Upper lobe of left lung (tissue), 6 donors: ENCODE results near the gene SUDS3. TPM values are rescaled to one million over a fixed set of nuclear protein-coding genes. Genes with fewer than 3 reads are reported as not detected.

Experiments used
- ATAC-seq, 2 donors: fragments of 200-7000 bp; cut with Tn5 transposase; one replicate each; pipeline ENCODE4 v1.9.1; 2022; ENCODE audit warnings: mild to moderate bottlenecking in 2 of 2, moderate library complexity in 2 of 2; ENCODE audit not compliant: low FRiP score in 2 of 2
- DNase-seq, 2 donors: peaks; one replicate each; pipeline ENCODE4 v3.0.0-alpha.2; 2019 to 2020
- H3K27ac ChIP-seq, 4 donors: fragments of 200-600 bp; sonication (generic); one replicate each; pipeline ENCODE4 v1.5.1; 2016 to 2019
- H3K27me3 ChIP-seq, 4 donors: fragments of 200-600 bp; sonication (generic); one replicate each; pipeline ENCODE4 v1.5.1; 2017 to 2019
- H3K36me3 ChIP-seq, 4 donors: fragments of 200-600 bp; sonication (generic); one replicate each; pipeline ENCODE4 v1.5.1; 2016 to 2019
- H3K4me1 ChIP-seq, 4 donors: fragments of 200-600 bp; sonication (generic); one replicate each; pipeline ENCODE4 v1.5.1; 2018 to 2019
- H3K4me3 ChIP-seq, 4 donors: fragments of 200-600 bp; sonication (generic); one replicate each; pipeline ENCODE4 v1.5.1; 2017 to 2019; ENCODE audit warnings: mild to moderate bottlenecking in 2 of 4, moderate library complexity in 1 of 4
- H3K9me3 ChIP-seq, 4 donors: fragments of 200-600 bp; sonication (generic); one replicate each; pipeline ENCODE4 v1.5.1; 2018 to 2019
- EP300 ChIP-seq, 4 donors: sonication (generic); formaldehyde crosslinking; IDR thresholded peaks; one replicate each; pipeline ENCODE4 v1.5.1; 2017; ENCODE audit warnings: antibody characterized with exemption in 4 of 4, control low read depth in 2 of 4
- POLR2A ChIP-seq, 4 donors: fragments of 450-650 bp; IDR thresholded peaks; one replicate each; pipeline ENCODE4 v1.5.1; 2016 to 2017; ENCODE audit warnings: antibody characterized with exemption in 4 of 4, mild to moderate bottlenecking in 2 of 4
- POLR2AphosphoS5 ChIP-seq, 2 donors: sonication (generic); formaldehyde crosslinking; IDR thresholded peaks; one replicate each; pipeline ENCODE4 v1.5.1; 2017; ENCODE audit warnings: antibody characterized with exemption in 2 of 2
- WGBS, 2 donors: methylation state at CpG; one replicate each; pipeline ENCODE4 v1.1.5; 2017 to 2018; 5-methylcytosine and 5-hydroxymethylcytosine counted together
- total RNA-seq, 6 donors: library from RNA; depleted of rRNA in 4 of 6; stranded (reverse); fragments of >200 nt in 4 of 6; gene quantifications; one replicate each; pipeline versions ENCODE4 v1.1.0 to v1.2.1, GENCODE V29; 2016 to 2021
- TF ChIP-seq, protein P1 (sequence below), 6 experiments: fragments of 450-650 bp in 4 of 6; fragments of 200-600 bp in 2 of 6; sonication (generic) in 2 of 6; IDR thresholded peaks; one replicate each; pipeline ENCODE4 v1.5.1; 2016 to 2019; ENCODE audit warnings: antibody characterized with exemption in 6 of 6
- donor health status: DM: no; HTN: no; CAD: no; lungs with moderate emphysema.
- donor health status: DM: no; HTN: yes; CAD: no; lungs with severe emphysema.

The SUDS3 gene
- total RNA-seq, 6 donors from 2014 or later, result 18.4 to 69.1 (median 35.1) TPM

DNA sequence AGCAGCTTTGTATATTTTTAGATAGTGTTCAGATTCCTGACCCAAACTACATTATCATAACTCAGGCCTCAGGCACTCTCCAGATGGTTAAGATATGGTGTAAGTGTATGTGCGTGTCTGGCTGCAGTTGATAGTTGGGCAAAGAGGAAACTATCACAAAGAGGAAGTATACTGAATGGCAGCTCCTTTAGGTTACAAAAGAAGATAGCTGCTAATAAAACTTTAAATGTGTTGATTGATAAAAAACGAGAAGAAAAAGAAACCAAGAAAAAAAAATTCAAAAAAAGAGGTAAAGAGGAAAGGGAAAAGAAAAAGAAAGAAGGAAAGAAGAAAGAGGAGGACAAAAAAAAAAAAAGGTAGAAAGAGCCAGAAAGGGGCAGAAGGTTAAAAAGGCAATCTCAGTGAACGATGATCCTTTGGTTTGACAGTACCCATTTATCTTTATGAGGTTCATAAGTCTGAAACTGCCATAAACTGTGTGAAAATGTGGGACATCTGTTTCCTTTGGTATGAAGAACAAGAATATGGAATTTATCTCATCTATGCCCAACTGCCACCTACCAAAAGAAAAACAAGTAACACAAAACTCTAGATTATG, 45.8 kb upstream of the SUDS3 start:
- no peaks in the 10 kb centered on the region for H3K27me3 ChIP-seq
- TF ChIP-seq, protein P1, sequence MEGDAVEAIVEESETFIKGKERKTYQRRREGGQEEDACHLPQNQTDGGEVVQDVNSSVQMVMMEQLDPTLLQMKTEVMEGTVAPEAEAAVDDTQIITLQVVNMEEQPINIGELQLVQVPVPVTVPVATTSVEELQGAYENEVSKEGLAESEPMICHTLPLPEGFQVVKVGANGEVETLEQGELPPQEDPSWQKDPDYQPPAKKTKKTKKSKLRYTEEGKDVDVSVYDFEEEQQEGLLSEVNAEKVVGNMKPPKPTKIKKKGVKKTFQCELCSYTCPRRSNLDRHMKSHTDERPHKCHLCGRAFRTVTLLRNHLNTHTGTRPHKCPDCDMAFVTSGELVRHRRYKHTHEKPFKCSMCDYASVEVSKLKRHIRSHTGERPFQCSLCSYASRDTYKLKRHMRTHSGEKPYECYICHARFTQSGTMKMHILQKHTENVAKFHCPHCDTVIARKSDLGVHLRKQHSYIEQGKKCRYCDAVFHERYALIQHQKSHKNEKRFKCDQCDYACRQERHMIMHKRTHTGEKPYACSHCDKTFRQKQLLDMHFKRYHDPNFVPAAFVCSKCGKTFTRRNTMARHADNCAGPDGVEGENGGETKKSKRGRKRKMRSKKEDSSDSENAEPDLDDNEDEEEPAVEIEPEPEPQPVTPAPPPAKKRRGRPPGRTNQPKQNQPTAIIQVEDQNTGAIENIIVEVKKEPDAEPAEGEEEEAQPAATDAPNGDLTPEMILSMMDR (IDR thresholded peaks at IDR 0.05), result no peak
- DNase-seq, result peak in 1 of 2 donors; percentile 40
- H3K4me1 ChIP-seq, result peaks cover 13 to 32% (median 24%) of the 10 kb centered on the region in 4 donors
- peaks cover 0 to 4% (median 0%) of the 10 kb centered on the region in 4 donors for H3K36me3 ChIP-seq
- no peak overlapping the region for H3K4me3 ChIP-seq
- H3K27ac ChIP-seq, result peak overlapping the region in 2 of 4 donors; percentile 20 to 31
- H3K9me3 ChIP-seq, result no peaks in the 10 kb centered on the region
- peak in 1 of 2 donors; percentile 83 for ATAC-seq
- WGBS, 2 donors, result 25 to 28% methylated on average over 3 of the region's 3 CpGs

DNA sequence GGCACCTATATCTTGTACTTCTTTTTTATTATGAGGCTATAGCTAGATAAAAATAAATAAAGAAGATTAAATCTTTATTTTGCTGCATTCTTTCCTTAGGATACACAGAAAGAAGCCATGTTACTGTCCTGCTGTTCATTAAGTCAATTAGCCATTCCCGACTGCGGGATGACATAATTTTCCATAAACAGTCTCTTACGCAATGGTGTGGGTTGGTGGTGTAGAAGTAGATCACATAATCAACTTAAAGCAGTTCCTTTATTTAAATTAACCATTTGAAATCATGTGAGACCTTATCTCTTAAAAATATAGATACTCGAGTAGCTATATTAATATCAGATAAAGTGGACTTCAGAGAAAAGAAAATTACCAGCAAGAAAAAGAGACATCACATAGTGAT, 43.8 kb upstream of the SUDS3 start:
- DNase-seq, result peak in 1 of 2 donors; percentile 43
- Histone ChIP-seq H3K27ac (no peak overlapping the region), H3K27me3 (no peaks in the 10 kb centered on the region), H3K9me3 (no peaks in the 10 kb centered on the region), H3K4me1 (peaks cover 17 to 38% (median 28%) of the 10 kb centered on the region in 4 donors), H3K4me3 (no peak overlapping the region), H3K36me3 (no peaks in the 10 kb centered on the region)
- TF ChIP-seq EP300 (IDR thresholded peaks at IDR 0.05) (peak in 1 of 4 donors; percentile 29), POLR2A (IDR thresholded peaks at IDR 0.05) (no peak)
- no peak for ATAC-seq
- WGBS, 2 donors, result 56 to 66% methylated on average over 4 of the region's 4 CpGs

DNA sequence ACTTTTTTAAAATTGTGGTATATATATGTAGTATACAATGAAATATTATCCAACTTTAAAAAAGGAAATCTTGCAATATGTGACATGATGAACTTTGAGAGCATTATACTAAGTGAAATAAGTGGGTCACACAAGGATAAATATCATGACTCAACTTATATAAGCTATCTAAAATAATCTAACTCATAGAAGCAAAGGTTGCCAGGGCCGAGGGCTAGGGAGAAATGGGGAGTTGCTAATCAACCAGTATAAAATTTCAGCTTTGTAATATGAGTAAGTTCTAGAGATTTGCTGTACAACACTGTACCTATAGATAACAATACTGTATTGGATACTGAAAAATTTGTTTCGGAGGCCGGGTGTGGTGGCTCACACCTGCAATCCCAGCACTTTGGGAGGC, 42.1 kb upstream of the SUDS3 start:
- DNase-seq (no peak), ATAC-seq (no peak)
- H3K4me1 ChIP-seq, result peaks cover 13 to 38% (median 27%) of the 10 kb centered on the region in 4 donors
- no peaks in the 10 kb centered on the region for H3K27me3 ChIP-seq
- no peaks in the 10 kb centered on the region for H3K36me3 ChIP-seq
- TF ChIP-seq POLR2AphosphoS5 (IDR thresholded peaks at IDR 0.05) (no peak), POLR2A (IDR thresholded peaks at IDR 0.05) (no peak), EP300 (IDR thresholded peaks at IDR 0.05) (no peak)
- TF ChIP-seq, protein P1 (IDR thresholded peaks at IDR 0.05), result no peak
- 92 to 94% methylated on average over 3 of the region's 3 CpGs for WGBS, 2 donors
- H3K9me3 ChIP-seq, result no peaks in the 10 kb centered on the region
- H3K27ac ChIP-seq, result no peak overlapping the region
- no peak overlapping the region for H3K4me3 ChIP-seq

DNA sequence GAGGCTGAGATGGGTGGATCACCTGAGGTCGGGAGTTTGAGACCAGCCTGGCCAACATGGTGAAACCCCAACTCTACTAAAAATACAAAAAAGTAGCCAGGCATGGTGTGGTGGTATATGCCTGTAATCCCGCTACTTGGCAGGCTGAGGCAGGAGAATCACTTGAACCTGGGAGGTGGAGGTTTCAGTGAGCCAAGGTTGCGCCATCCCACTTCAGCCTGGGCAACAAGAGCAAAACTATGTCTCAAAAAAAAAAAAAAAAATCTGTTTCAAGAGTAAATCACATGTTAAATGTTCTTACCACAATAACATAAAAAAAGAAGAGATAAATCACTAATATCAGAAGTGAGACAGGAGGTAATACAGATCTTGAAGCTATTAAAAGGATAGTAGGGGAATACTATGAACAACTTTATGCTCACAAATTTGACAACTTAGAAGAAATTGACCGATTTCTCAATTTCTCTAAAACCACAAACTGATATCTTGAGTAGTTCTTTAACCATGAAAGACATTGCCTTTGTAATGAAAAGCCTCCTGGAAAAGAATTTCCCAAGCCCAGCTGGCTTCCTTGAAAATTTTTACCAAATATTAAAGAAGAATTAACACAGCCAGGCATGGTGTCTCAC, 41.3 kb upstream of the SUDS3 start:
- WGBS, 2 donors, result 55 to 62% methylated on average over 4 of the region's 4 CpGs
- no peaks in the 10 kb centered on the region for H3K36me3 ChIP-seq
- no peak for ATAC-seq
- peaks cover 8 to 34% (median 22%) of the 10 kb centered on the region in 4 donors for H3K4me1 ChIP-seq
- H3K27ac ChIP-seq, result peak overlapping the region in 2 of 4 donors; percentile 44 to 47
- peak in 1 of 2 donors; percentile 88 for DNase-seq
- TF ChIP-seq POLR2A (IDR thresholded peaks at IDR 0.05) (no peak), EP300 (IDR thresholded peaks at IDR 0.05) (no peak), POLR2AphosphoS5 (IDR thresholded peaks at IDR 0.05) (no peak)
- TF ChIP-seq, protein P1 (IDR thresholded peaks at IDR 0.05), result no peak
- H3K4me3 ChIP-seq, result no peak overlapping the region
- no peaks in the 10 kb centered on the region for H3K27me3 ChIP-seq
- H3K9me3 ChIP-seq, result no peaks in the 10 kb centered on the region

DNA sequence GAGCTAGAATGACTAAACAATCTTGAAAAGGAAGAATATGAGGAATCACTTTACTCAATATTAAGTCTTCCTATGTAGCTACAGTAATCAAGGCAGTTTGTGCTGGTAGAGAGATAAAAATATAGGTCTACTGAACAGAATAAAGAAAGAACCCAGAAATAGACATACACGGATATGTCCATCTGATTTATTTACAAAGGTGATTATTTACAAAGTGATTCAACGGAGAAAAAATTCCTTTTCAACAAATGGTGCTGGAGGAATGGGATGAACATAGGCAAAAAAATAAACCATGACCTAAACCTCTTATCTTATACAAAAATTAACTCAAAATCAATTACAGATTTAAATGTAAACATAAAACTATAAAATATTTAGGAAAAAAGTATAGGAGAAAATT, 40.2 kb upstream of the SUDS3 start:
- ATAC-seq, result no peak
- peaks cover 4 to 26% (median 14%) of the 10 kb centered on the region in 4 donors for H3K4me1 ChIP-seq

More for the DNA sequence above, 40.2 kb upstream of the SUDS3 start:
- Histone ChIP-seq H3K9me3 (no peaks in the 10 kb centered on the region), H3K4me3 (no peak overlapping the region), H3K27ac (no peak overlapping the region), H3K36me3 (no peaks in the 10 kb centered on the region), H3K27me3 (no peaks in the 10 kb centered on the region)
- WGBS, 2 donors, result 56 to 81% methylated on average over 2 of the region's 2 CpGs
- no peak for TF ChIP-seq POLR2AphosphoS5 (IDR thresholded peaks at IDR 0.05)
- TF ChIP-seq POLR2A (IDR thresholded peaks at IDR 0.05), result no peak
- TF ChIP-seq, protein P1 (IDR thresholded peaks at IDR 0.05), result no peak
- no peak for TF ChIP-seq EP300 (IDR thresholded peaks at IDR 0.05)
- no peak for DNase-seq
